Stomach (tissue), 9 donors: Measurements from ENCODE around the gene ARFGAP2. TPM values are rescaled to one million over a fixed set of nuclear protein-coding genes. Genes with fewer than 3 reads are reported as not detected.
A peak's percentile ranks its signal among the peaks of the same experiment; 100 is the strongest.

Experiments
- DNase-seq, 2 donors: peaks; one replicate each; pipeline versions ENCODE4 v3.0.0 to v3.0.0-alpha.2; 2013 to 2019
- H3K27ac ChIP-seq, 5 donors: fragments of 200-600 bp in 4 of 5; sonication (generic) in 4 of 5; one replicate each; pipeline ENCODE4 v1.5.1; 2013 to 2019; ENCODE audit warnings: mild to moderate bottlenecking in 1 of 5, moderate library complexity in 1 of 5
- H3K27me3 ChIP-seq, 3 donors: fragments of 200-600 bp; sonication (generic); one replicate each; pipeline ENCODE4 v1.5.1; 2017 to 2019; ENCODE audit warnings: mixed run types in 1 of 3
- H3K36me3 ChIP-seq, 4 donors: fragments of 200-600 bp; sonication (generic); 1 replicate in 3 of 4; 2 replicates in 1 of 4; pipeline ENCODE4 v1.5.1; 2016 to 2019
- H3K4me1 ChIP-seq, 4 donors: fragments of 200-600 bp; sonication (generic); one replicate each; pipeline ENCODE4 v1.5.1; 2016 to 2019
- H3K4me3 ChIP-seq, 4 donors: fragments of 200-600 bp; sonication (generic) in 3 of 4; one replicate each; pipeline ENCODE4 v1.5.1; 2016 to 2019; ENCODE audit warnings: mild to moderate bottlenecking in 1 of 4
- H3K9me3 ChIP-seq, 4 donors: fragments of 200-600 bp; sonication (generic); one replicate each; pipeline ENCODE4 v1.5.1; 2016 to 2019
- CTCF ChIP-seq, 7 experiments: fragments of 450-650 bp in 4 of 7; fragments of 200-600 bp in 3 of 7; sonication (generic) in 3 of 7; IDR thresholded peaks; one replicate each; pipeline ENCODE4 v1.5.1; 2016 to 2019; ENCODE audit warnings: antibody characterized with exemption in 7 of 7, control low read depth in 2 of 7, mild to moderate bottlenecking in 1 of 7
- EP300 ChIP-seq: sonication (generic); formaldehyde crosslinking; IDR thresholded peaks from one replicate; pipeline ENCODE4 v1.6.1; 2017; ENCODE audit warnings: antibody characterized with exemption
- POLR2A ChIP-seq, 4 donors: fragments of 450-650 bp; IDR thresholded peaks; one replicate each; pipeline ENCODE4 v1.6.1; 2016; ENCODE audit warnings: antibody characterized with exemption in 4 of 4, control low read depth in 2 of 4, mild to moderate bottlenecking in 1 of 4, moderate library complexity in 1 of 4
- POLR2AphosphoS5 ChIP-seq, 3 donors: sonication (generic); formaldehyde crosslinking; IDR thresholded peaks; one replicate each; pipeline ENCODE4 v1.6.1; 2016; ENCODE audit warnings: antibody characterized with exemption in 3 of 3
- WGBS, 5 donors: extraction: QIAGEN DNeasy Blood & Tissue Kit in 3 of 5; methylation state at CpG; one replicate each; pipeline versions ENCODE4 v1.1.5 to v1.1.7; 2013 to 2018; 5-methylcytosine and 5-hydroxymethylcytosine counted together
- intact Hi-C: fragments of 100-400 bp; cut with DNase I; formaldehyde crosslinking; loops from one replicate; pipeline ENCODE4 v1.15.1; 2023; ENCODE audit warnings: low total_unique reads
- polyA plus RNA-seq, 3 donors: library from polyadenylated mRNA; stranded (reverse); fragments of 200-250 nt; gene quantifications; one replicate each; pipeline ENCODE4 v1.2.3, GENCODE V29; 2013
- total RNA-seq, 5 donors: library from RNA; depleted of rRNA; stranded (reverse); fragments of >200 nt; gene quantifications; one replicate each; pipeline versions ENCODE4 v1.1.0 to v1.2.3, GENCODE V29; 2014 to 2016
- donor health status: healthy with polysubstance abuse.
- donor health status: Bipolar disorder and iron deficiency.
- donor health status: healthy.

Gene ARFGAP2
- total and polyA plus RNA-seq, 8 donors: 45.8 to 398 (median 90.4) TPM

GRCh38 chr11:47136327-47136726 lies 40.4 kb downstream of the ARFGAP2 start:
- WGBS, 5 donors: 77 to 81% (median 81%) methylated on average over 3 of the region's 3 CpGs
- intact Hi-C loops: no loop called here
- DNase-seq: no peak
- TF ChIP-seq POLR2A (IDR thresholded peaks at IDR 0.05) (no peak), EP300 (no peak), POLR2AphosphoS5 (IDR thresholded peaks at IDR 0.05) (no peak), CTCF (IDR thresholded peaks at IDR 0.05) (no peak)
- Histone ChIP-seq H3K27ac (no peak overlapping the region), H3K9me3 (no peaks in the 10 kb centered on the region), H3K36me3 (peaks cover 0 to 18% (median 16%) of the 10 kb centered on the region in 4 donors), H3K4me1 (peaks cover 0 to 17% (median 5%) of the 10 kb centered on the region in 4 donors), H3K27me3 (no peaks in the 10 kb centered on the region), H3K4me3 (no peak overlapping the region)

- DNase-seq: no peak
- Histone ChIP-seq H3K9me3 (no peaks in the 10 kb centered on the region), H3K4me3 (no peak overlapping the region), H3K27me3 (no peaks in the 10 kb centered on the region), H3K27ac (peak overlapping the region in 4 of 5 donors; percentile 9 to 51 (median 41)), H3K36me3 (peaks cover 0 to 11% (median 9%) of the 10 kb centered on the region in 4 donors), H3K4me1 (peaks cover 0 to 19% (median 5%) of the 10 kb centered on the region in 4 donors)
- intact Hi-C loops: no loop called here
- 25 to 50% (median 32%) methylated on average over 1 of the region's 1 CpG for WGBS, 5 donors
- TF ChIP-seq EP300 (no peak), POLR2A (IDR thresholded peaks at IDR 0.05) (no peak), CTCF (IDR thresholded peaks at IDR 0.05) (no peak), POLR2AphosphoS5 (IDR thresholded peaks at IDR 0.05) (no peak)
Measured at GRCh38 chr11:47132981-47133380, 43.7 kb downstream of the ARFGAP2 start.

- Histone ChIP-seq H3K27ac (peak overlapping the region in 2 of 5 donors; percentile 36 to 46), H3K4me1 (peaks cover 0 to 19% (median 5%) of the 10 kb centered on the region in 4 donors), H3K4me3 (no peak overlapping the region), H3K27me3 (no peaks in the 10 kb centered on the region), H3K9me3 (no peaks in the 10 kb centered on the region), H3K36me3 (peaks cover 0 to 6% (median 4%) of the 10 kb centered on the region in 4 donors)
- peak in 1 of 2 donors; percentile 60 for DNase-seq
- no peak for TF ChIP-seq EP300
- TF ChIP-seq CTCF (IDR thresholded peaks at IDR 0.05): no peak
- no peak for TF ChIP-seq POLR2AphosphoS5 (IDR thresholded peaks at IDR 0.05)
- TF ChIP-seq POLR2A (IDR thresholded peaks at IDR 0.05): no peak
- intact Hi-C loops: no loop called here
Measured at GRCh38 chr11:47132490-47132889, 44.2 kb downstream of the ARFGAP2 start.

GRCh38 chr11:47131136-47131535 lies 45.5 kb downstream of the ARFGAP2 start:
- H3K27ac ChIP-seq: peak overlapping the region in 1 of 5 donors; percentile 5
- H3K36me3 ChIP-seq: no peaks in the 10 kb centered on the region
- peaks cover 0 to 19% (median 5%) of the 10 kb centered on the region in 4 donors for H3K4me1 ChIP-seq
- DNase-seq: no peak
- no peaks in the 10 kb centered on the region for H3K9me3 ChIP-seq
- WGBS, 5 donors: 94 to 100% (median 98%) methylated on average over 2 of the region's 2 CpGs
- intact Hi-C loops: no loop called here
- H3K4me3 ChIP-seq: no peak overlapping the region
- H3K27me3 ChIP-seq: no peaks in the 10 kb centered on the region
- TF ChIP-seq CTCF (IDR thresholded peaks at IDR 0.05) (no peak), POLR2A (IDR thresholded peaks at IDR 0.05) (no peak), POLR2AphosphoS5 (IDR thresholded peaks at IDR 0.05) (no peak), EP300 (no peak)
